Ectodermal cell (in vitro differentiated cells): ENCODE data around the gene GNGT2.

Experiments used
- H3K27ac ChIP-seq: 2 replicates; pipeline ENCODE4 v1.7.0; 2013; ENCODE audit warnings: mild to moderate bottlenecking, low read depth, low read length; ENCODE audit not compliant: insufficient read depth, poor library complexity, severe bottlenecking
- H3K27me3 ChIP-seq: 2 replicates; pipeline ENCODE4 v1.7.0; 2013; ENCODE audit warnings: mild to moderate bottlenecking, low read length; ENCODE audit not compliant: insufficient read depth, control insufficient read depth, poor library complexity, severe bottlenecking
- H3K36me3 ChIP-seq: one replicate; pipeline ENCODE4 v1.7.0; 2013; ENCODE audit warnings: low read length; ENCODE audit not compliant: control insufficient read depth, insufficient read depth
- H3K4me1 ChIP-seq: one replicate; pipeline ENCODE4 v1.7.0; 2013; ENCODE audit warnings: low read length; ENCODE audit not compliant: control insufficient read depth, insufficient read depth
- H3K4me3 ChIP-seq: 2 replicates; pipeline ENCODE4 v1.7.0; 2013; ENCODE audit warnings: low read depth, low read length, control low read depth; ENCODE audit not compliant: insufficient read depth
- H3K9me3 ChIP-seq: 2 replicates; pipeline ENCODE4 v1.7.0; 2013; ENCODE audit warnings: mild to moderate bottlenecking, low read length, moderate library complexity; ENCODE audit not compliant: control insufficient read depth
- WGBS, 2 experiments: methylation state at CpG; one replicate each; pipeline ENCODE4 v1.1.7; 2013; ENCODE audit warnings: missing lambda C conversion rate in 2 of 2; 5-methylcytosine and 5-hydroxymethylcytosine counted together

Gene GNGT2

DNA sequence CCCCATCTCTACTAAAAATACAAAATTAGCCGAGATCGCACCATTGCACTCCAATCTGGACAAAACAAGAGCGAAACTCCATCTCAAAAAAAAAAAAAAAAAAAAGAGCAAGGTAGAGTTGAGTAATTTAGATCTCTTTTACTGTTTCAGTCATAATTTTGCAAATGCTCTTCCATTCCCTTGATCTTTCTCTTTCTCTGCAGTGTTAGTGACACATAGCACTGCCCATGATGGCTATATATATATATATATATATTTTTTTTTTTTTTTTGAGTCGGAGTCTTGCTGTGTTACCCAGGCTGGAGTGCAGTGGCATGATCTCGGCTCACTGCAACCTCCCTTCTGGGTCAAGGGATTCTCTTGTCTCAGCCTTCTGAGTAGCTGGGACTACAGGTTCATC, 32.4 kb upstream of the GNGT2 start:
- Histone ChIP-seq H3K4me3 (no peak overlapping the region), H3K27me3 (no peaks in the 10 kb centered on the region), H3K36me3 (no peaks in the 10 kb centered on the region), H3K4me1 (no peaks in the 10 kb centered on the region), H3K9me3 (no peaks in the 10 kb centered on the region), H3K27ac (no peak overlapping the region)
- 90 to 98% methylated on average over 3 to 5 of the region's 5 CpGs for WGBS, 2 experiments

DNA sequence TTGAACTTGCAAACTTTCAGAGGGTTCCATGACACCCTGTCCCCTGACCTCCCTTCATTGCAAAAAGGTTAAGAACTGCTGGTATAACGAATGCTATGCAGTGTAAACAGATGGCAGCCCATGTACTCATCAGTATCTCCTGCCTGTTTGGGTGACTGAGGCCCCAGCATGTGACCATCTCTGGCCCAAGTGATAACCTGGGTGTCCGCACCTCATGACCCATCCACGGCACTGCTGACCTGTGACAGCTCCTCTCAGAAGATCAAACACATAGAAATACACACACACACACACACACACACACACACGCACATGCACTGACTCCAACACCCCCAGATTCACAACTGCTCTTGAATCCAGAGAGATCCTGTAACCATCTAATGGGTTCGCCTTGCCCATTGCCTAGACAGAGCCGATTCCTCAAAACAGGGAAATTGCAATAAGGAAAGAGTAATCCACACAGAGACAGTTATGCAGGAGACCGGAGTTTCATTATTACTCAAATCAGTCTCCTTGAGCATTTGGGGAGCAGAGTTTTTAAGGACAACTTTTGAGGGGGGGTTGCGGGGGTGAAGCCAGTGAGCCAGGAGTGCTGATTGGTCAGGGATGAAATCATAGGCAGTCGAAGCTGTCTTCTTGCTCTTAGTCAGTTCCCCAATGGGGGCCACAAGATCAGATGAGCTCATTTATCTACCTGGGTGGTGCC, 31.5 kb upstream of the GNGT2 start:
- WGBS, 2 experiments = 90 to 91% methylated on average over 9 of the region's 9 CpGs
- H3K4me1 ChIP-seq = no peaks in the 10 kb centered on the region
- no peaks in the 10 kb centered on the region for H3K27me3 ChIP-seq
- H3K9me3 ChIP-seq = no peaks in the 10 kb centered on the region
- H3K4me3 ChIP-seq = no peak overlapping the region
- H3K27ac ChIP-seq = no peak overlapping the region
- H3K36me3 ChIP-seq = no peaks in the 10 kb centered on the region

DNA sequence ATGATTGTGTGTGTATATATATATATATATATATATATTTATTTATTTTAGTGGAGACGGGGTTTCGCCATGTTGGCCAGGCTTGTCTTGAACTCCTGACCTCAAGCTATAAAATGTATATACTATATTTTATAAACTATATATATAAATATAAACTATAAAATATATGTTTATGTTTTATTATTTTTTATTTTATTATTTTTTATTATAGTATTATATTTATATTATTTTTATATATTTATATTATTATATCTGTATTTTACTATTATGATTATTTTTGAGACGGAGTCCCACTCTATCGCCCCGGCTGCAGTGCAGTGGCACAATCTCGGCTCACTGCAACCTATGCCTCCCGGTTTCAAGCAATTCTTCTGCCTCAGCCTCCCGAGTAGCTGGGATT, 30.7 kb upstream of the GNGT2 start:
- Histone ChIP-seq H3K9me3 (no peaks in the 10 kb centered on the region), H3K4me3 (no peak overlapping the region), H3K36me3 (no peaks in the 10 kb centered on the region), H3K27me3 (no peaks in the 10 kb centered on the region), H3K4me1 (no peaks in the 10 kb centered on the region), H3K27ac (no peak overlapping the region)
- WGBS, 2 experiments = 96% methylated on average over 6 of the region's 8 CpGs

DNA sequence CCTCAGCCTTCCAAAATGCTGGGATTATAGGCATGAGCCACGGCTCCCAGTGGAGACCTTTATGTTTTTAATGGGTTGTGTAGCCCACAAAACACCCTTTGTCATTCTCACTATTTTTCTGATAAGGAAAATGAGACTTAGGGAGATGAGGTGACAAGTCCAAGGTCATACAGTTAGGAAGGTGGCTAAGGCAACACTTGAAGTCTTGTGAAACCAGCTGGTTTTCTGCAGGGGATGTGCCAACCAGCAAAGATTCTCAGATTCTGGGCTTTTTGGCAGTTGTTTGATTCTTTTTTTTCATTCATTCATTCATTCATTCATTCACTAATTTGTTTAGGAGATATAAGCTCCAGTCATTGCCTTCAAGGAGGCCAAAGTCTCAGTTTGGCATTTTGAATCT, 30.2 kb upstream of the GNGT2 start:
- 86 to 90% methylated on average over 1 of the region's 1 CpG for WGBS, 2 experiments
- H3K27ac ChIP-seq = no peak overlapping the region
- H3K36me3 ChIP-seq = no peaks in the 10 kb centered on the region
- H3K4me3 ChIP-seq = no peak overlapping the region
- no peaks in the 10 kb centered on the region for H3K4me1 ChIP-seq
- H3K27me3 ChIP-seq = no peaks in the 10 kb centered on the region
- H3K9me3 ChIP-seq = no peaks in the 10 kb centered on the region

DNA sequence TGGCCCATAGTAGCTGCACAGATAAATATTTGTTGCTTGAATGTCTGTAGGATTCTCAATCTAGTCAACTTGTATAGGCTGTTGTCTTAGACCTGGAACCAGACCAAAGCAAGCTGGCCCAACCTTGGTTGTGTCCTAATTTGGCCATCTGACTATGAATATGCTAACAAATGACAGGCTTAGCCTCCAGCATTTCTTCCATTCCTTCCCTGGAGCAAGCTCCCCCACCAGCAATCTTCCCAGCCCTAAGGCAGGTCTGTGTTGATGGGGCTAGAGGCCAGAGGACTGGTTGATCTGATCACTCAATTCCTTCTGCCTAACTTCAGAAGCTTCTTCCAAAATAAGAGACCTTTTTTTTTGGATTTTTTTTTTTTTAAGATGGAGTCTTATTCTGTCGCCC, 29.6 kb upstream of the GNGT2 start:
- WGBS, 2 experiments = 92 to 100% methylated on average over 1 of the region's 1 CpG
- Histone ChIP-seq H3K27me3 (no peaks in the 10 kb centered on the region), H3K9me3 (no peaks in the 10 kb centered on the region), H3K27ac (no peak overlapping the region), H3K4me1 (no peaks in the 10 kb centered on the region), H3K36me3 (no peaks in the 10 kb centered on the region), H3K4me3 (no peak overlapping the region)

DNA sequence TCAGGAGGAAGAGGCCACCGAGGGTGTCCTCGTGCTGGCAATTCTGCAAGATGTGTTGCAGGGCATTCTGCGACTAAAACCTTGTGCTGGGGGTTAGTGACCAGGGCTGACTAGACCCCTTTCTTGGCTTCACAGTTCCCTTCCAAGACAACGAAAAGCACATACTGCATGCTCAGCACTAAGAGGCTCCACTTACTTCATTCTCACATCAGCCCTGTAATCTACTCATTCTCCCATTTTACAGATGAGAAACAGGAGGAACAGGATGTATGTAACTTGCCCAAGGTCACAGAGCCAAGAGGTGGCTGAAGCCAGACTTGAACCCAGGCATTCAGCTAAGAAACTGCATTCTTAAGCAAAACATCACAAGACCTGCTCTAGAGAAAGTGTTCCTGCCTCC, 25.5 kb upstream of the GNGT2 start:
- Histone ChIP-seq H3K4me3 (no peak overlapping the region), H3K36me3 (no peaks in the 10 kb centered on the region), H3K4me1 (no peaks in the 10 kb centered on the region), H3K27ac (no peak overlapping the region), H3K9me3 (no peaks in the 10 kb centered on the region), H3K27me3 (peaks cover 16% of the 10 kb centered on the region)
- WGBS, 2 experiments = 86 to 87% methylated on average over 4 of the region's 4 CpGs

DNA sequence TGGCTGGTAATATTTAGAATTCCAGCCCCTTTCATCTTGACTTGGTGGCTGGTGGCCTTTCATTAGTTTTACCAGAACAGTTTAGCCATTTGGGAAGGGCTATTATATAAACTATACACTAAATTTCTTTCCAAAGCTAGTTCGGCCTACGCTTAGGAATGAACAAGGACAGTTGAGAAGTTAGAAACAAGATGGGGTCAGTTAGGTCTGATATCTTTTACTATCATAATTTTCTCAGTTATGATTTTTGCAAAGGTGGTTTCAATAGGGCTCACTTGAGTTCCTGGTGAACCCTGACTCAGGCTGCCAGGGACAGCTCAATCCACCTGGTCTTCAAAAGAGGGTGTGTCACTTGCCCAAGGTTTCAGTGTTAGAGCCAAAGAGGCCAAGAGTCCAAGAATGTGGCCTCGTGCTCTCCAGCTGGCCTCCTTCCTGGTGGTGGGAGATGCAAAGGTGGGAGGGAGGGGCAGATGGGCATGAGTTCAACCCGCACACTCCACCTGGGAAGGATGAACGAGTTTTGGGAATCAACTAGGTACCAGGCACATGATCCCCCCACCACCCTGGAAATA, 24.2 kb upstream of the GNGT2 start:
- Histone ChIP-seq H3K9me3 (no peaks in the 10 kb centered on the region), H3K4me1 (peaks cover 4% of the 10 kb centered on the region), H3K36me3 (no peaks in the 10 kb centered on the region), H3K27me3 (peaks cover 29% of the 10 kb centered on the region), H3K27ac (no peak overlapping the region), H3K4me3 (no peak overlapping the region)
- WGBS, 2 experiments = 97% methylated on average over 3 to 5 of the region's 5 CpGs

DNA sequence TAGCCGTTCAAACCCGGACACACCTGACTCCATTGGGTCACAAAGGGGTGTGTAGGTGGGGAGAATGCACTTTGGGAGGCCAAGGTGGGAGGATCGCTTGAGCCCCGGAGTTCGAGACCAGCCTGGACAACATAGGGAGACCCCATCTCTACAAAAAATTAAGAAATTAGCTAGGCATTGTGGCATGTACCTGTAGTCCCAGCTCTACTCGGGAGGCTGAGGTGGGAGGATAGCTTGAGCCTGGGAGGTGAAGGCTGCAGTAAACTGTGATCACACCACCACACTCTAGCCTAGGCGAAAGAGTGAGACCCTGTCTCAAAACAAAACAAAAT, 21.2 kb upstream of the GNGT2 start:
- Histone ChIP-seq H3K27ac (no peak overlapping the region), H3K9me3 (no peaks in the 10 kb centered on the region), H3K4me3 (no peak overlapping the region), H3K36me3 (no peaks in the 10 kb centered on the region), H3K27me3 (peaks cover 60% of the 10 kb centered on the region), H3K4me1 (peaks cover 4% of the 10 kb centered on the region)
- 65 to 73% methylated on average over 7 of the region's 7 CpGs for WGBS, 2 experiments

DNA sequence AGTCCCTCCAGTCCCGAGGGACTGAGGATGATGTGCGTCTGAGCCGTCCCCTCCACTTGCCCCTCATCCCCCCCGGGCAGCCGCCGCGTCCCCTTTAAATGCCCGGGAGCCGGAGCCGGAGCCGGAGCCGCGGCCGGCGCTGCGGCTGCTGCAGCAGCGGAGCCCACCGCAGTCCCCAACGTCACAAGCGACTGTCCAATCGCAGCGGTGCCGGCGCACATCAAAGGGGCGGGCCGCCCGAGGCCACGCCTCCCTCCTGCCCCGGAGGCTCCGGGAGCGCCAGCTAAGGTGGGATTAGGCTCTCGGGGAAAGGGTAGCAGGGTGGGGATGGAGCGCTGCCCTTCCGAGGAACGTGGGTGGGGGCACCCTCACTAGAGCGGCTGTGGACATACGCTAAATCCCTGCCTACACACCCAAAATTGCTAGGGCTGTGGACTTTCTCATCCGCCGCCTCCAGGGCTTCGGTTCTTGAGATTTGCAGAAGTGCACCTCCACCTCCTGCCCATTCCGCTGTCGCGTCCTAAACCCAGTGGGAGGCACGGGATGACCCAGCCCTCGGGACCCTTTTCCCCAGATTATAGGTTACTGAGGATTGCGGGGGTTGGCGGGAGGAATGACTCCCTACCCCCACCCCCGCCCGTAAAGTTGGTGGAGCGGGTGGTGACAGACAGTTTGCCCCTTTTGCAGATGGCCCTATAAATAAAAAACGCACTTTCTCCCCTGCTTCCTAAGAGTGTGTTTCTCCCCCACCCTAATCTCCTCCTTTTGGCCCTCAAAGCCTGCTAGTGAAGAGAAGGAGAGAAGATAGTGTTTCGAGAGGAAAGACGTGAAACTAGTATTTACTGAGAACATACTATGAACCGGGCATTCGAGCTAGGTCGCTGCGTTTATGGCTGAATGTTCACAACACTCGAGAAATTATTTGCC, 20.5 kb upstream of the GNGT2 start, which contains the start of gene PHOSPHO1:
PHOSPHO1 (minus strand) TSS at position 152 of the 927 bp plus-strand sequence. CDS start 4,096 bp downstream, outside the sequence.
- H3K9me3 ChIP-seq = no peaks in the 10 kb centered on the region
- H3K36me3 ChIP-seq = no peaks in the 10 kb centered on the region
- no peak within 1 kb of the TSS for H3K27ac ChIP-seq
- H3K4me1 ChIP-seq = peaks cover 4% of the 10 kb centered on the region
- H3K27me3 ChIP-seq = peaks cover 66% of the 10 kb centered on the region
- WGBS, 2 experiments = 6 to 7% methylated on average over 58 of the region's 58 CpGs
- peak within 1 kb of the TSS; percentile 38 for H3K4me3 ChIP-seq
